COLO829 (cell line): ENCODE measurements around the gene ZBTB16.

Experiments used
- DNase-seq: peaks from one replicate; pipeline ENCODE4 v3.0.0; 2012; ENCODE audit warnings: low spot score

ZBTB16 gene

GRCh38 chr11:114188851-114189570, 129.5 kb downstream of the ZBTB16 start:
- no peak for DNase-seq

- no peak for DNase-seq
These were observed 131.1 kb downstream of the ZBTB16 start for GRCh38 chr11:114190630-114191029.

- DNase-seq, result no peak
These were observed 132.4 kb downstream of the ZBTB16 start for GRCh38 chr11:114191893-114192292.

GRCh38 chr11:114192841-114193389, 133.4 kb downstream of the ZBTB16 start:
- DNase-seq, result no peak

- no peak for DNase-seq
These were observed 134.5 kb downstream of the ZBTB16 start for GRCh38 chr11:114193730-114194679.

GRCh38 chr11:114194702-114195101, 135.2 kb downstream of the ZBTB16 start:
- DNase-seq, result no peak

GRCh38 chr11:114195151-114195550, 135.6 kb downstream of the ZBTB16 start:
- DNase-seq, result no peak

- DNase-seq, result no peak
These were observed 136.6 kb downstream of the ZBTB16 start for GRCh38 chr11:114195981-114196731.

GRCh38 chr11:114196997-114197703, 137.6 kb downstream of the ZBTB16 start:
- no peak for DNase-seq

- peak; percentile 18 for DNase-seq
These were observed 138.4 kb downstream of the ZBTB16 start for GRCh38 chr11:114197799-114198500.

- no peak for DNase-seq
These were observed 139.5 kb downstream of the ZBTB16 start for GRCh38 chr11:114199051-114199450.

GRCh38 chr11:114200351-114201133, 141.0 kb downstream of the ZBTB16 start:
- no peak for DNase-seq

- no peak for DNase-seq
These were observed 141.7 kb downstream of the ZBTB16 start for GRCh38 chr11:114201219-114201618.

- no peak for DNase-seq
These were observed 142.6 kb downstream of the ZBTB16 start for GRCh38 chr11:114202011-114202609.

GRCh38 chr11:114207096-114207495, 147.6 kb downstream of the ZBTB16 start:
- DNase-seq, result no peak

- no peak for DNase-seq
These were observed 148.9 kb downstream of the ZBTB16 start for GRCh38 chr11:114208377-114208776.

GRCh38 chr11:114209343-114209742, 149.8 kb downstream of the ZBTB16 start:
- no peak for DNase-seq

GRCh38 chr11:114209904-114210303, 150.4 kb downstream of the ZBTB16 start:
- DNase-seq, result no peak

GRCh38 chr11:114211444-114212121, 152.1 kb downstream of the ZBTB16 start:
- DNase-seq, result no peak
